IMR-90 (cell line): ENCODE results near the gene MOV10L1.
"Not testable (repeated sequence)": the region's sequence is repeated elsewhere in the genome, so short reads cannot be mapped to it uniquely, and the experiment has no call there.

Experiments
- CEBPB ChIP-seq: IDR thresholded peaks from 2 replicates; pipeline ENCODE4 v1.6.1; 2012; ENCODE audit warnings: low read depth, low read length, improper control_type of control experiment
- ELK1 ChIP-seq: fragments of 150-350 bp; IDR thresholded peaks from 2 replicates; pipeline ENCODE4 v1.6.1; 2016; ENCODE audit warnings: low read depth, mild to moderate bottlenecking, low read length, moderate library complexity, borderline replicate concordance
- MAFK ChIP-seq: IDR thresholded peaks from 2 replicates; pipeline ENCODE4 v1.6.1; 2012; ENCODE audit warnings: low read depth, low read length, improper control_type of control experiment
- POLR2A ChIP-seq: IDR thresholded peaks from 2 replicates; pipeline ENCODE4 v1.6.1; 2012; ENCODE audit warnings: mild to moderate bottlenecking, low read depth, low read length
- RAD21 ChIP-seq: IDR thresholded peaks from 2 replicates; pipeline ENCODE4 v1.6.1; 2012; ENCODE audit warnings: low read length, improper control_type of control experiment
- SMC3 ChIP-seq: fragments of 150-350 bp; IDR thresholded peaks from 2 replicates; pipeline ENCODE4 v1.6.1; 2016; ENCODE audit warnings: low read depth, mild to moderate bottlenecking, antibody characterized with exemption, low read length, moderate library complexity
- TF ChIP-seq, protein P1 (sequence below): conservative IDR thresholded peaks from 2 replicates; pipeline ENCODE4 v1.5.1; 2012; ENCODE audit warnings: mild to moderate bottlenecking, low read depth, low read length, improper control_type of control experiment
- TF ChIP-seq, protein P2 (sequence below): fragments of 150-350 bp; IDR thresholded peaks from 2 replicates; pipeline ENCODE4 v1.6.1; 2017; ENCODE audit warnings: mild to moderate bottlenecking, antibody characterized with exemption, low read length, low read depth

- TF ChIP-seq, protein P1, sequence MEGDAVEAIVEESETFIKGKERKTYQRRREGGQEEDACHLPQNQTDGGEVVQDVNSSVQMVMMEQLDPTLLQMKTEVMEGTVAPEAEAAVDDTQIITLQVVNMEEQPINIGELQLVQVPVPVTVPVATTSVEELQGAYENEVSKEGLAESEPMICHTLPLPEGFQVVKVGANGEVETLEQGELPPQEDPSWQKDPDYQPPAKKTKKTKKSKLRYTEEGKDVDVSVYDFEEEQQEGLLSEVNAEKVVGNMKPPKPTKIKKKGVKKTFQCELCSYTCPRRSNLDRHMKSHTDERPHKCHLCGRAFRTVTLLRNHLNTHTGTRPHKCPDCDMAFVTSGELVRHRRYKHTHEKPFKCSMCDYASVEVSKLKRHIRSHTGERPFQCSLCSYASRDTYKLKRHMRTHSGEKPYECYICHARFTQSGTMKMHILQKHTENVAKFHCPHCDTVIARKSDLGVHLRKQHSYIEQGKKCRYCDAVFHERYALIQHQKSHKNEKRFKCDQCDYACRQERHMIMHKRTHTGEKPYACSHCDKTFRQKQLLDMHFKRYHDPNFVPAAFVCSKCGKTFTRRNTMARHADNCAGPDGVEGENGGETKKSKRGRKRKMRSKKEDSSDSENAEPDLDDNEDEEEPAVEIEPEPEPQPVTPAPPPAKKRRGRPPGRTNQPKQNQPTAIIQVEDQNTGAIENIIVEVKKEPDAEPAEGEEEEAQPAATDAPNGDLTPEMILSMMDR = not testable (repeated sequence)
- not testable (repeated sequence) for TF ChIP-seq ELK1, MAFK, POLR2A, SMC3, RAD21
- 0 out of 2 replicates have a peak, but pooled peaks have one; percentile 15 for TF ChIP-seq CEBPB
- TF ChIP-seq, protein P2, sequence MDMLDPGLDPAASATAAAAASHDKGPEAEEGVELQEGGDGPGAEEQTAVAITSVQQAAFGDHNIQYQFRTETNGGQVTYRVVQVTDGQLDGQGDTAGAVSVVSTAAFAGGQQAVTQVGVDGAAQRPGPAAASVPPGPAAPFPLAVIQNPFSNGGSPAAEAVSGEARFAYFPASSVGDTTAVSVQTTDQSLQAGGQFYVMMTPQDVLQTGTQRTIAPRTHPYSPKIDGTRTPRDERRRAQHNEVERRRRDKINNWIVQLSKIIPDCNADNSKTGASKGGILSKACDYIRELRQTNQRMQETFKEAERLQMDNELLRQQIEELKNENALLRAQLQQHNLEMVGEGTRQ = not testable (repeated sequence)
These were observed 115.2 kb downstream of the MOV10L1 start for GRCh38 chr22:50204998-50205397.
